ENCODE data around the gene DNALI1. TPM values are rescaled to one million over a fixed set of nuclear protein-coding genes. Genes with fewer than 3 reads are reported as not detected.
"Not testable (repeated sequence)": the region's sequence is repeated elsewhere in the genome, so short reads cannot be mapped to it uniquely, and the experiment has no call there.

Gene DNALI1
- total and polyA plus RNA-seq, 7 donors = 0.82 to 2.1 (median 1.2) TPM

GRCh38 chr1:37557402-37557801, 662 bp downstream of the DNALI1 start:
- intact Hi-C loops (cut with DNase I) = no loop called here
- Histone ChIP-seq H3K4me3 (peak overlapping the region; percentile 49), H3K36me3 (ENCODE audit: insufficient read depth in 1 of 2, low read depth in 1 of 2) (peaks cover 3 to 11% of the 10 kb centered on the region in 2 donors), H3K27ac (no peak overlapping the region), H3K9me3 (no peaks in the 10 kb centered on the region), H3K4me1 (peaks cover 15% of the 10 kb centered on the region), H3K27me3 (ENCODE audit: insufficient read depth in 3 of 3, low read length in 2 of 3) (no peaks in the 10 kb centered on the region)
- DNase-seq (no peak), ATAC-seq (no peak)
- WGBS, 3 donors = 85 to 97% (median 92%) methylated on average over 3 of the region's 3 CpGs
- TF ChIP-seq, protein P1, sequence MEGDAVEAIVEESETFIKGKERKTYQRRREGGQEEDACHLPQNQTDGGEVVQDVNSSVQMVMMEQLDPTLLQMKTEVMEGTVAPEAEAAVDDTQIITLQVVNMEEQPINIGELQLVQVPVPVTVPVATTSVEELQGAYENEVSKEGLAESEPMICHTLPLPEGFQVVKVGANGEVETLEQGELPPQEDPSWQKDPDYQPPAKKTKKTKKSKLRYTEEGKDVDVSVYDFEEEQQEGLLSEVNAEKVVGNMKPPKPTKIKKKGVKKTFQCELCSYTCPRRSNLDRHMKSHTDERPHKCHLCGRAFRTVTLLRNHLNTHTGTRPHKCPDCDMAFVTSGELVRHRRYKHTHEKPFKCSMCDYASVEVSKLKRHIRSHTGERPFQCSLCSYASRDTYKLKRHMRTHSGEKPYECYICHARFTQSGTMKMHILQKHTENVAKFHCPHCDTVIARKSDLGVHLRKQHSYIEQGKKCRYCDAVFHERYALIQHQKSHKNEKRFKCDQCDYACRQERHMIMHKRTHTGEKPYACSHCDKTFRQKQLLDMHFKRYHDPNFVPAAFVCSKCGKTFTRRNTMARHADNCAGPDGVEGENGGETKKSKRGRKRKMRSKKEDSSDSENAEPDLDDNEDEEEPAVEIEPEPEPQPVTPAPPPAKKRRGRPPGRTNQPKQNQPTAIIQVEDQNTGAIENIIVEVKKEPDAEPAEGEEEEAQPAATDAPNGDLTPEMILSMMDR (IDR thresholded peaks at IDR 0.05) = no peak

DNA sequence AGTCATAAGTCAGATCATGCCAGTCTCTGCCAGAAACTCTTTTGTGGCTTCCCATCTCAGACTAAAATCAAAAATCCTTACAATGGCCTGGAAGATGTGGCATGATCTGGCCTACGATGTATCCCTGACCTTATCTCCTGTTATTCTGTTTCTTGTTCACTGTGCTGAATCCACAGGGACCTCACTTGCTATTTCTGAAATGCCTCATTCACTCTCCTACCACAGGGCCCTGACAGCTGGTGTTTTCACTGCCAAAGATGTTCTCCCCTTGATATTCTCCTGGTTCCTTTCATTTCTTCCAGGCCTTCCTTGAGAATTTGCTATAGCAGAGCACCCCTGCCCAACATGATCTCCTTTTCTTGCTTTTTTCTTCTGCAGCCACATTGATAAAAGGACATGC, 1.7 kb downstream of the DNALI1 start:
- no peak for DNase-seq
- Histone ChIP-seq H3K9me3 (no peaks in the 10 kb centered on the region), H3K4me3 (no peak overlapping the region), H3K27ac (no peak overlapping the region), H3K27me3 (ENCODE audit: insufficient read depth in 3 of 3, low read length in 2 of 3) (no peaks in the 10 kb centered on the region), H3K4me1 (peaks cover 5% of the 10 kb centered on the region), H3K36me3 (ENCODE audit: insufficient read depth in 1 of 2, low read depth in 1 of 2) (peaks cover 0 to 7% of the 10 kb centered on the region in 2 donors)
- intact Hi-C loops (cut with DNase I) = no loop called here
- TF ChIP-seq, protein P1 (IDR thresholded peaks at IDR 0.05) = no peak
- 55 to 74% (median 67%) methylated on average over 1 of the region's 1 CpG for WGBS, 3 donors
- ATAC-seq = no peak

- intact Hi-C loops (cut with DNase I) = no loop called here
- no peak for ATAC-seq
- 86 to 90% (median 88%) methylated on average over 7 of the region's 7 CpGs for WGBS, 3 donors
Measured at GRCh38 chr1:37559080-37559479, 2.3 kb downstream of the DNALI1 start.

DNA sequence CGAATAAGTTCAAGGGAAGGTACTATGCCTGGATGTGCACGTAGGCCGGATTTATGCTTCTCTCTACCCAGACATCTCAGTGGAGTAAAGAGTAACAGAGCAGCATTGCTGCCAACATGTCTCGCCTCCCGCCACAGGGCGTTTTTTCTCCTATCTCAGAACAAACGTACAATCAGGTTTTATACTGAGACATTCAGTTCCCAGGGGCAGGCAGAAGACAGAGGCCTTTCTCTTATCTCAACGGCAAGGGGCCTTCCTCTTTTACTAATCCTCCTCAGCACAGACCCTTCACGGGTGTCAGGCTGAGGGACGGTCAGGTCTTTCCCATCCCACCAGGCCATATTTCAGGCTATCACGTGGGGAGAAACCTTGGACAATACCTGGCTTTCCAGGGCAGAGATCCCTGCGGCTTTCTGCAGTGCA, 3.2 kb downstream of the DNALI1 start:
- H3K27ac ChIP-seq; H3K9me3 ChIP-seq; DNase-seq; H3K4me3 ChIP-seq; intact Hi-C loops (cut with DNase I); H3K27me3 ChIP-seq (ENCODE audit: insufficient read depth in 3 of 3, low read length in 2 of 3); ATAC-seq; H3K4me1 ChIP-seq: not testable (repeated sequence)
- H3K36me3 ChIP-seq (ENCODE audit: insufficient read depth in 1 of 2, low read depth in 1 of 2) = peaks cover under 1 to 20% of the 10 kb centered on the region in 2 donors
- WGBS, 3 donors = 48 to 52% (median 50%) methylated on average over 12 of the region's 12 CpGs

More at GRCh38 chr1:37559080-37559479, 2.3 kb downstream of the DNALI1 start:
- TF ChIP-seq, protein P1 (IDR thresholded peaks at IDR 0.05) = no peak
- peaks cover 5% of the 10 kb centered on the region for H3K4me1 ChIP-seq
- H3K27me3 ChIP-seq (ENCODE audit: insufficient read depth in 3 of 3, low read length in 2 of 3) = no peaks in the 10 kb centered on the region
- H3K27ac ChIP-seq = no peak overlapping the region
- no peaks in the 10 kb centered on the region for H3K9me3 ChIP-seq
- no peak overlapping the region for H3K4me3 ChIP-seq
- H3K36me3 ChIP-seq (ENCODE audit: insufficient read depth in 1 of 2, low read depth in 1 of 2) = peaks cover 0 to 12% of the 10 kb centered on the region in 2 donors
- no peak for DNase-seq

- no peaks in the 10 kb centered on the region for H3K27me3 ChIP-seq (ENCODE audit: insufficient read depth in 3 of 3, low read length in 2 of 3)
- 36 to 38% (median 38%) methylated on average over 10 of the region's 10 CpGs for WGBS, 3 donors
- H3K9me3 ChIP-seq = no peaks in the 10 kb centered on the region
- TF ChIP-seq, protein P1 (IDR thresholded peaks at IDR 0.05) = no peak
- no peak overlapping the region for H3K4me3 ChIP-seq
- H3K36me3 ChIP-seq (ENCODE audit: insufficient read depth in 1 of 2, low read depth in 1 of 2) = peaks cover 7 to 26% of the 10 kb centered on the region in 2 donors
- ATAC-seq = no peak
- no peak for DNase-seq
- H3K27ac ChIP-seq = no peak overlapping the region
- peaks cover 5% of the 10 kb centered on the region for H3K4me1 ChIP-seq
- intact Hi-C loops (cut with DNase I) = no loop called here
Measured at GRCh38 chr1:37560401-37561132, 3.8 kb downstream of the DNALI1 start.

All from psoas muscle (tissue), 8 donors.